GM10266 (cell line): Measurements from ENCODE around the gene IFNL4.

Experiments used
- DNase-seq: peaks from one replicate; pipeline ENCODE4 v3.0.0; 2012; ENCODE audit errors: extremely low spot score
- TF ChIP-seq, protein P1 (sequence below): IDR thresholded peaks from 2 replicates; pipeline ENCODE4 v1.5.1; 2012; ENCODE audit warnings: mild to moderate bottlenecking, low read depth; ENCODE audit not compliant: control insufficient read depth, insufficient read depth; ENCODE audit errors: missing control alignments

The IFNL4 gene

DNA sequence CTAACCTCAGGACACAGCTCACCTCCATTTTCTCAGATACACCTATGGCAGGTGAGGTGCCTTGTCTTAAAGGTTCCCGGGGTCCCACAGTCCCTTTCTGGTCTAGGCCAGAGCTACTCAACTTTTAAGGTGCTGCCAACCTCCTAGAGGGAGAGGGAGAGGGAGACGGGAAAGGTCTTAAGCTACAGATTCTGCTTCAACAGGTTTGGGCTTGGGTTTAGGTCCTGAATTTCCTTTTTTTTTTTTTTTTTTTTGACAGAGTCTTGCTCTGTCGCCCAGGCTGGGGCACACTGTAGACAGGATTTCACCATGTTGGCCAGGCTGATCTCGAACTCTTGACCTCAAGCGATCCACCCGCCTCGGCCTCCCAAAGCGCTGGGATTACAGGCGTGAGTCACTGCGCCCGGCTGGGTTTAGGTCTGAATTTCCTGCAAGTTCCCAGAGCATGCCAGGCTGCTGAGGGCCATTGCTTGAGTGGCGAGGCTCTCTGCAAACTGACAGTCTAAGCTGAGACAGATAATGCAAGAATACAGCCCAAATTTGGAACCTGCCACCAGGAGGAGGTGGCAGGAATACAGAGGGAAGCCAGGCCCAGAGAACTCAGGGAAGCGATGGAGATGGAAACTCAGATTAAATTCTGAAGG lies 36.8 kb downstream of the IFNL4 start:
- TF ChIP-seq, protein P1, sequence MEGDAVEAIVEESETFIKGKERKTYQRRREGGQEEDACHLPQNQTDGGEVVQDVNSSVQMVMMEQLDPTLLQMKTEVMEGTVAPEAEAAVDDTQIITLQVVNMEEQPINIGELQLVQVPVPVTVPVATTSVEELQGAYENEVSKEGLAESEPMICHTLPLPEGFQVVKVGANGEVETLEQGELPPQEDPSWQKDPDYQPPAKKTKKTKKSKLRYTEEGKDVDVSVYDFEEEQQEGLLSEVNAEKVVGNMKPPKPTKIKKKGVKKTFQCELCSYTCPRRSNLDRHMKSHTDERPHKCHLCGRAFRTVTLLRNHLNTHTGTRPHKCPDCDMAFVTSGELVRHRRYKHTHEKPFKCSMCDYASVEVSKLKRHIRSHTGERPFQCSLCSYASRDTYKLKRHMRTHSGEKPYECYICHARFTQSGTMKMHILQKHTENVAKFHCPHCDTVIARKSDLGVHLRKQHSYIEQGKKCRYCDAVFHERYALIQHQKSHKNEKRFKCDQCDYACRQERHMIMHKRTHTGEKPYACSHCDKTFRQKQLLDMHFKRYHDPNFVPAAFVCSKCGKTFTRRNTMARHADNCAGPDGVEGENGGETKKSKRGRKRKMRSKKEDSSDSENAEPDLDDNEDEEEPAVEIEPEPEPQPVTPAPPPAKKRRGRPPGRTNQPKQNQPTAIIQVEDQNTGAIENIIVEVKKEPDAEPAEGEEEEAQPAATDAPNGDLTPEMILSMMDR = no peak
- no peak for DNase-seq

DNA sequence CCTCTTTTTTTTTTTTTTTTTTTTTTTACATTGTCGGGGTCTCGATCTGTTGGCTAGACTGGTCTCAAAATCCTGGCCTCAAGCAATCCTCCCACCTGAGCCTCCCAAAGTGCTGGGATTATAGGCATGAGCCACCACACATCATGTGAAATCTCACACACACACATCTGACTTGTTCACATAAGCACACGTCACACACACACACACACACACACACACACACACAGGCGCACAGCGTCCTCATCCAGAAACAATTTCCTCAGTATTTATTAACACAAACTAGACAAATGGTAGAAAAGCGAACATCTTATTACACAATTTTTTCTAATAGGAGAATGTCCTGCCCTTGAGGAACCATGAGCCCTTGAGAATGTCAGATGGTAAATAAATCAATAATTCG lies 39.5 kb downstream of the IFNL4 start:
- no peak for DNase-seq
- TF ChIP-seq, protein P1 = no peak

DNA sequence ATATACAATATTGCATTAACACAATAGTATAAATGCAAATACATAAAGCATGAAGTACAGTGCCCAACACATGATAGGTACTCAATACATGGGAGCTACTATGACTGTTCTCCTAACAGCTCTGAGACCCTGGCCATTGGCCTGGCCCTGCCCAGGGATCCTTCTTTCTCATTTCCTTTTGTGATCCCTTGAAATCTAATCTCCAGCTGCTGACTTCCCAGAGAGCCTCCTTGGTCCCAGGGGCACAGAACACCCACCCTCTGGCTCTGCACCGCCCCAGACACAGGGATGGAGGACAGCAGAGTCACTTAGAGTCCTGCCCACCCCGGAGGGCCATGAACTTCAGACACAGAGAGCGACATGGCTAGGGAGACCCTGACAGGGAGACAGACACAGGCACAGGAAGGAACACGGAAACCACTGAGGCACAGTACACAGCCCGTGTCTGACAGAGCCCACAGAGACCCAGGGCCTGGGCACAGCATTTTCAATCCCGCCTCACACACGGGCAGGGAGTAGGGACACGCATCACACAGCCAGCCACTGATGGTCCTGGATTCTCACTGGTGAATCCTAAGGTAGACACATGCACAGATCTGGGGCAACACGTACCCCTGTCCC lies 40.4 kb downstream of the IFNL4 start:
- TF ChIP-seq, protein P1 = no peak
- no peak for DNase-seq

DNA sequence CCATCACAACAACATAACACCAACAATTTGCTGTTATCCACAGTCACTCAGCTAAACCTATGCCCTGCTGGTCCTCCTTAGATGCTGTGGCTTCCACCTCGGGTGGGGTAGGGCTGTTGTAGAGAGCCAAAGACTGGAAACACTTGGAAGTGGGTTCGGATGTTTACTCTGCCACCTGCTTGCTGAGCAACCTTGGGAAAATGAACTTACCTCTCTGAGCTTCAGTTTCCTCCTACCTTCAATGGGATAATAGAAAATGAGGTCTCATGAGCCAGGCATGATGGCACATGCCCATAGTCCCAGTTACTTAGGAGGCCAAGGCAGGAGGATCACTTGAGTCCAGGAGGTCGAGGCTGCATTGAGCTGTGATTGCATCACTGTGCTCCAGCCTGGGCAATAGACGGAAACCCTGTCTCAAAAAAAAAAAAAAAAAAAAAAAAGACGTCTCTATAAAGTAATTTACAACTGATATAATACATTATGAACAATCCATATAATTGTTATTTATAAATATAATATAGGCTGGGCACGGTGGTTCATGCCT lies 41.3 kb downstream of the IFNL4 start:
- no peak for DNase-seq
- TF ChIP-seq, protein P1 = no peak

DNA sequence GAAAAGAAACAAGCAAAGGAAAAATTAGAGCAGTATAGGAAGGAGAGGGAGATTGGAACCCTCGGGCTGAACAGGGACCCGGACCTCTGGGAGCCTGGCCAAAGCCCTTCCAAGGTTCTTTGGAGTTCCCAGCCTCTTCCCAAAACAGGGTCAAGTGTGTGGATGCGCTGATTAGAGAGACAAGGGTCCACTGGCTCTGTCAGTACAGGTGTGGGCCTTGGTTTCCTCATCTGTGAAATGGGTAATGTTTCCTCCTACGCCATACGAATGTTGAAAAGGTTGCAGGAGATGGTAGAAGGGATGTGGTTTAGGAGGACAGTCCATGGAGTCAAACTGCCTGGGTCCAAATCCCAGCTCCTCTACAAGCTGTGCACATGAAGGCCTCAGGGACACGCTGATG lies 42.5 kb downstream of the IFNL4 start:
- TF ChIP-seq, protein P1 = no peak
- DNase-seq = no peak

DNA sequence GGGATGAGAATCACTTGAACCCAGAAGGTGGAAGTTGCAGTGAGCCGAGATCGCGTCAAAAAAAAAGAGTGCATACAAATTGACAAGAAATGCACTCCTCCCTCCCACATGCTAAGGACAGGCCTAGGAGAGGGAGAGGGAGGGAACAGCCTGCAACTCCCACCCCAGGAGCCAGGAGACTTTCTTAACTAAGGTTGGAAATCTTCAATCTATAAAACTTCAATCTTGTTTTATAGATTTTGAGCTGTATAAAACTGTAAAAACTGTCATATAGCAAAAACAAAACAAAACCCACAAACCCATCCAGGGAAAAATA lies 43.2 kb downstream of the IFNL4 start:
- TF ChIP-seq, protein P1 = no peak
- no peak for DNase-seq

DNA sequence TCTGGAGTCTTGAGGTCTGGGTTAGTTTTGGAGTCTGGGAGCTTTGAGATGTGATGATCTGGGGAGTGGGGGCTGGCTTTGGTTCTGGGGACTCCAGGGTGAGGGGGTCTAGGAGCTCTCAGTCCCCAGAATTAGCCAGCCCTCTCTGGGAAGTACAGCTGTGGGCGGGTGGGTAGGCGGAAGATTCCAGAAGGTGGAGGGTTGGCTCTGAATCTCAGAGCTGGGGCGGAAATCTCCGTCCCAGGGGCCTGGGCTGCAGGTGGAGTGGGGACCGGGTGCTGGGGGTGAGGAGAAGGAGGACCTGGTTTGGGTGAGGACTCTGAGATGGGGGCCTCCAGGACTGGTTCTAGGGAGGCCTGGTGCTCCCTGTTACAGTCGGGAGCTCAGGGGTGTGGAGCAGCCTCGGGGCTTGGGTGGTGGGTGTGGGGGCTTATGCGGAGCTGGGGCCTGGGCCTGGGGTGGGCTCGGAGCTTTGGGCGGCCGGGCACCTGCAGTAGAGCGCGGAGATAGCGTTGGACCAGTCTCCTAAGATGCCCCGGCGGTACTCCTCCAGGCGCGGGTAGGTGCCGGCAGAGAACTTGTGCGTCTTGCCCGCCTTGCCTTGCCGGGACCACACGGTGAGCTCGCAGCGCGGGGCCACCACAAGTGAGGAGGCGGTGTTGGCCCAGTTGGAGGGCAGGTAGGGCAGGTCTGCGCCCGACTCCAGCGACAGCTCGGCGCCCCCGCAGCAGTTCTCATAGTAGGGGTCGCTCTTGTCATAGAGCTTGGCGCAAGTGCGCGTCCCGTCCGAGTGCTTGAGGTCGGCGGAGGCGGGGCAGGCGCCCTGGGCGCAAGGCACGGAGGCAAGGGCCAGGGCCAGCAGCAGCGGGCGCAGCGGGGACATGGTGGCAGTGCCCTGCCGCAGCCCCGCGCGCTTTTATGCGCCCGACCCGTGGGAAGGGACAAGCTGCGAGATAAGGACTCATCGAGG lies 45.0 kb downstream of the IFNL4 start, which contains the start of gene SYCN:
Gene SYCN, minus strand, starts transcription at position 892 of the 970 bp plus-strand sequence. Its CDS starts 9 bp downstream, at position 883.
- DNase-seq = no peak

More for the DNA sequence above, 45.0 kb downstream of the IFNL4 start, which contains the start of gene SYCN:
- TF ChIP-seq, protein P1 = no peak
